Glutamatergic neuron (in vitro differentiated cells): ENCODE measurements around the gene HINT3. TPM values are rescaled to one million over a fixed set of nuclear protein-coding genes. Genes with fewer than 3 reads are reported as not detected.

Source experiments
- DNase-seq: peaks from one replicate; pipeline ENCODE4 v3.0.0; 2022
- H3K27ac Mint-ChIP-seq: one replicate; pipeline ENCODE4 v1.8.0; 2020; ENCODE audit warnings: mild to moderate bottlenecking, mixed read lengths, inconsistent platforms; ENCODE audit not compliant: unreplicated experiment
- H3K27me3 Mint-ChIP-seq: one replicate; pipeline ENCODE4 v1.8.0; 2020; ENCODE audit warnings: mild to moderate bottlenecking, moderate library complexity, mixed read lengths, inconsistent platforms; ENCODE audit not compliant: unreplicated experiment
- H3K36me3 Mint-ChIP-seq: one replicate; pipeline ENCODE4 v1.8.0; 2020; ENCODE audit warnings: mild to moderate bottlenecking, mixed read lengths, inconsistent platforms; ENCODE audit not compliant: unreplicated experiment
- H3K4me1 Mint-ChIP-seq: one replicate; pipeline ENCODE4 v1.8.0; 2020; ENCODE audit warnings: mild to moderate bottlenecking, low read depth, mixed read lengths, inconsistent platforms; ENCODE audit not compliant: unreplicated experiment
- H3K4me3 Mint-ChIP-seq: one replicate; pipeline ENCODE4 v1.8.0; 2020; ENCODE audit warnings: mild to moderate bottlenecking, mixed read lengths, inconsistent platforms; ENCODE audit not compliant: unreplicated experiment
- H3K9me3 Mint-ChIP-seq: one replicate; pipeline ENCODE4 v1.8.0; 2020; ENCODE audit warnings: mild to moderate bottlenecking, moderate library complexity, mixed read lengths, inconsistent platforms; ENCODE audit not compliant: unreplicated experiment
- total RNA-seq: library from RNA; stranded (reverse); fragmentation: NEBNext Ultra II Directional; extraction: Animal tissue kit (Norgen Biotek cat#: 25700); gene quantifications from one replicate; pipeline ENCODE4 v1.2.1, GENCODE V29; 2021; ENCODE audit not compliant: unreplicated experiment
- TF ChIP-seq, protein P1 (sequence below): fragments of 200-600 bp; sonication (generic); IDR thresholded peaks from one replicate; pipeline ENCODE4 v1.5.0; 2021; ENCODE audit not compliant: partially characterized antibody, unreplicated experiment

HINT3 gene
- total RNA-seq, 1 donor from 2014 or later, result 18.2 TPM

DNA sequence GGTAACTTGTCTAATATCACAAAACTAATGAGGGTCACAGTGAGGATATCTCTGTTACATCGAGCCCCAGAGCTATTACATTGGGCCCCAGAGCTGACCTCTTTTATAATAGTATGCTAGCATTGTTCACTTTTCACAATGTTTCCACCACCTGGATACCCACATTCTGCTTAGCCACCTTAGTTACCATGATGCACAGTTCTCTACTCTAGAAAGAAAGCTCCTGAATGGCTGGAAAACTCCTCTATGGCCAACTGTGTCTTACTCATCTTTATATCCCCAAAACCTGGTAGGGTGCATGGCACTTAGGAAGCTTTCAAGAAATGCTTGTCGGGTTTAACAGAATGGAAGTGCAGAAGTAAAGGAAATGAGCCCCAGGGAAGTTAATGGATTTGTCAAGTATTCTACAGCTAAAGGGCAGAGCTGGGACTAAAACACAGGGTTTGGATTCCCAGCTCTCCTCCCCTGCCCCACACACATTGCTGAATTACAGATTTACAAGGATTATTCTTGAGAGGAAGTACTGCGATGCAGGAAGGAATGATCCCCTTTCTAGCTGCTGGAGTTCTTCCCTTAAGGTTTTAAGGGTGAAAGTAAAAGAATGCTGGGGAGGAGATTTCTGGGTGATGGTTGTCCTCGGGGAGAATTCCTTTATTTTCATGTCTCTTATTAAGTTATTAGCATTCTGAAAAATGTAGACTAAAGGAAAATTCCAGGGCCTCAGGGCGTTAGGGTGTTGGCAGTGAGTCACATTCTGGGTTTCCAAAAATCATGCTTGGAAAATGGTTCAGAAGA, 16.1 kb upstream of the HINT3 start:
- Mint-ChIP-seq H3K27me3 (no peaks in the 10 kb centered on the region), H3K36me3 (no peaks in the 10 kb centered on the region), H3K9me3 (peaks cover 2% of the 10 kb centered on the region), H3K27ac (no peak overlapping the region), H3K4me3 (no peak overlapping the region), H3K4me1 (no peaks in the 10 kb centered on the region)
- TF ChIP-seq, protein P1, sequence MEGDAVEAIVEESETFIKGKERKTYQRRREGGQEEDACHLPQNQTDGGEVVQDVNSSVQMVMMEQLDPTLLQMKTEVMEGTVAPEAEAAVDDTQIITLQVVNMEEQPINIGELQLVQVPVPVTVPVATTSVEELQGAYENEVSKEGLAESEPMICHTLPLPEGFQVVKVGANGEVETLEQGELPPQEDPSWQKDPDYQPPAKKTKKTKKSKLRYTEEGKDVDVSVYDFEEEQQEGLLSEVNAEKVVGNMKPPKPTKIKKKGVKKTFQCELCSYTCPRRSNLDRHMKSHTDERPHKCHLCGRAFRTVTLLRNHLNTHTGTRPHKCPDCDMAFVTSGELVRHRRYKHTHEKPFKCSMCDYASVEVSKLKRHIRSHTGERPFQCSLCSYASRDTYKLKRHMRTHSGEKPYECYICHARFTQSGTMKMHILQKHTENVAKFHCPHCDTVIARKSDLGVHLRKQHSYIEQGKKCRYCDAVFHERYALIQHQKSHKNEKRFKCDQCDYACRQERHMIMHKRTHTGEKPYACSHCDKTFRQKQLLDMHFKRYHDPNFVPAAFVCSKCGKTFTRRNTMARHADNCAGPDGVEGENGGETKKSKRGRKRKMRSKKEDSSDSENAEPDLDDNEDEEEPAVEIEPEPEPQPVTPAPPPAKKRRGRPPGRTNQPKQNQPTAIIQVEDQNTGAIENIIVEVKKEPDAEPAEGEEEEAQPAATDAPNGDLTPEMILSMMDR, result no peak
- DNase-seq, result no peak

DNA sequence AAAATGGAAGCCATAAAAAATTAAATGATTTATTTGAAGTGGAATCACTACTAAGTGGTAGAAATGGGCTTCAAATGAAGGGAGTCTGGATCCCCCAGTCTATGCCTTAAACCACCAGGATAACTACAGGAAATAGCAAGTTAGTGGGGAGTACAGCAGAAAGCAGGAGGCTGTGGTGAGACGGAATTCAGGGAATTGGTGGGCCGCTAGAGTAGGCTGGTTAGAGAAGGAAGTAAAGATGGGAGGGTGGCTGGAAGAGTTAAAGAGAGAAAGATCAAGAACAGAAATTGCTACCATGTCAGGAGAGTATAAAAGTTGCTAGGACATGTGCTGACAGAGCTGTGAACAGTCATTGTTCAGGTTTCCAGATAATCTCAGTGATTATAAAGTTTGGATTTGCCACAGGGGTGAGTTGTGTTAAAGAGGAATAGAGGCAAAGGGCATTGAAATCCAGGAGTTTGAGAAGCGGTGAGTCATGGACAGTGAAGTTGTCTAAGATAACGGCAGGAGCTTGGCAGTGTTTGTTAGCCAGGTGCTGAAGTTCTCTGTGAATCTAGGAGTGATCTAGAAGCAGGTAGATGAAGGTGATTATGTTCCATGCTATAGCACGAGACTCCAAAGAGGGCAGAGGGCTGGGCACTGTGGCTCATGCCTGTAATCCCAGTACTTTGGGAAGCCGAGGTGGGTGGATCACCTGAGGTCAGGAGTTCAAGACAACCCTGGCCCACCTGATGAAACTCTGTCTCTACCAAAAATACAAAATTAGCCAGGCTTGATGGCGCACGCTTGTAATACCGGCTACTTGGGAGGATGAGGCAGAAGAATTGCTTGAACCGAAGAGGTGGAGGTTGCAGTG, 13.7 kb upstream of the HINT3 start:
- Mint-ChIP-seq H3K27ac (no peak overlapping the region), H3K4me3 (no peak overlapping the region), H3K27me3 (no peaks in the 10 kb centered on the region), H3K4me1 (no peaks in the 10 kb centered on the region), H3K36me3 (no peaks in the 10 kb centered on the region), H3K9me3 (peaks cover 2% of the 10 kb centered on the region)
- no peak for DNase-seq
- TF ChIP-seq, protein P1, result no peak

DNA sequence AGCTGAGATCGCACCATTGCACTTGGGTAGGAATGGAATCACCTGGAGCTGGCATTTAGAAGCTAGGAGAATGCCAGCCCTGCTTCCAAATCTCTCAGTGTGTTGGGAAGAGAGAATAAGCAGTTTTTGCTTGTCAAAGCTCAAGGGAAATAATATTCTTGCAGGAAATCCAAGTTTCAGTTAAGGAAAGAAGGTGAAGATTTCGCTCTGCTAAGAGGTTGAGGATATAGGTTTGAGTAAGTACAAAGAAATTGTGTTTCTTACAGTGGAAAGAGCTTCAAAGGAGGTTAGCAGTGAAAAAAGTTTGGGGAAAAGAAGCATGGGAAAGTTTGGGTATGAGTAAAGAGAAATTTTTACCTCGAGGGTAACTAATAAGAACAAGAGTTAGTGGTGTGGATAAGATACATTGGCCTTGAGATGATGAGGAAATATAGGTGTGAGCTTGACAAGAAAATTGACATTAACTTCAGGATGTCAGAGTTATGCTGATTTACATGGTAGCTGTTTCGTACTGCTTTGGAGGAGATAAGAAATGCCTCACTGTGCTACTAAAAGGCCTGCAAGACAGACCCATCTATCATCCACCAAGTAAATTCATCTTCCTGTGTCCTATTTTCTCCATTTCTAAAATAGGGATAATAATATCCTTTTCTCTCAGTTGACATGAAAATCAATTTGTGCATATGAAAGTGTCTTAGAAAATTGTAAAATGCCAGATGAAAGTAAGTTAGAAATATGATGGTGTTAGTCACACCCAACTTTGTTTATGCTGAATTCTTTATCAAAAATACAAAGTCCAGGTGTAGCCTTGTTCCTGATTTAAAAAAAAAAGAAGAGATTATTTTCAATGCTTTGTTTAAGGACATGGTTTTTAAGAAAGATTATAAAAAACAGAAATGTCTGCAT, 12.8 kb upstream of the HINT3 start:
- Mint-ChIP-seq H3K36me3 (no peaks in the 10 kb centered on the region), H3K4me3 (no peak overlapping the region), H3K4me1 (no peaks in the 10 kb centered on the region), H3K27me3 (no peaks in the 10 kb centered on the region), H3K27ac (no peak overlapping the region), H3K9me3 (peaks cover 2% of the 10 kb centered on the region)
- TF ChIP-seq, protein P1, result no peak
- no peak for DNase-seq

DNA sequence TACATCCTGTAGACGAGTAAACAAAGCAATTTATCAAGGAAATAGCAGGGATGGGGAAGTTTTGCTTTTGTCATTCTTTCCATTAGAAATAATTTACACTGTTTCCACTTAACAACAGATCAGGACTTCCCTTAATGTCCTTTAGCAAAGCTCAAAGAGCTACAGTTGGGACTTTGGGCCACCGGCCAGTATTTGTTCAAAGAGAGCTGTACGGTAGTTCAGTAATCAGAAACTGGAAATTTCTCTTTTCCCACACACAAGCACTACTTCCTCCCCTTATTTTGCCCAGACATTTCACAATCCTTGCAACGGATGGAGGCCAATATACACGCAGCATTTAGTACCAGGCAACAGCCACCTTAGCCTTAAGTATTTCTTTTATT, 12.1 kb upstream of the HINT3 start:
- H3K9me3 Mint-ChIP-seq, result no peaks in the 10 kb centered on the region
- TF ChIP-seq, protein P1, result no peak
- H3K36me3 Mint-ChIP-seq, result no peaks in the 10 kb centered on the region
- DNase-seq, result no peak
- H3K27ac Mint-ChIP-seq, result no peak overlapping the region
- H3K4me1 Mint-ChIP-seq, result no peaks in the 10 kb centered on the region
- no peak overlapping the region for H3K4me3 Mint-ChIP-seq
- H3K27me3 Mint-ChIP-seq, result no peaks in the 10 kb centered on the region
